HUES48 (cell line): ENCODE data around the gene OPCML.
A peak's percentile ranks its signal among the peaks of the same experiment; 100 is the strongest.

Experiments
- H3K27ac ChIP-seq: one replicate; pipeline ENCODE4 v1.7.0; 2013; ENCODE audit warnings: low read depth, low read length, inconsistent platforms
- H3K27me3 ChIP-seq: 2 replicates; pipeline ENCODE4 v1.6.1; 2013; ENCODE audit warnings: mild to moderate bottlenecking, low read length; ENCODE audit not compliant: control insufficient read depth, insufficient read depth
- H3K36me3 ChIP-seq: 2 replicates; pipeline ENCODE4 v1.6.1; 2013; ENCODE audit warnings: low read length; ENCODE audit not compliant: control insufficient read depth, insufficient read depth
- H3K4me1 ChIP-seq: 2 replicates; pipeline ENCODE4 v1.6.1; 2013; ENCODE audit warnings: mild to moderate bottlenecking, low read length; ENCODE audit not compliant: control insufficient read depth, insufficient read depth
- H3K4me3 ChIP-seq: 2 replicates; pipeline ENCODE4 v1.5.1; 2013; ENCODE audit warnings: mild to moderate bottlenecking, low read depth, low read length
- H3K9ac ChIP-seq: 2 replicates; pipeline ENCODE4 v1.6.1; 2013; ENCODE audit warnings: mild to moderate bottlenecking, low read depth, low read length, moderate library complexity
- H3K9me3 ChIP-seq: 2 replicates; pipeline ENCODE4 v1.6.1; 2013; ENCODE audit warnings: low read length; ENCODE audit not compliant: control insufficient read depth, insufficient read depth

The OPCML gene

DNA sequence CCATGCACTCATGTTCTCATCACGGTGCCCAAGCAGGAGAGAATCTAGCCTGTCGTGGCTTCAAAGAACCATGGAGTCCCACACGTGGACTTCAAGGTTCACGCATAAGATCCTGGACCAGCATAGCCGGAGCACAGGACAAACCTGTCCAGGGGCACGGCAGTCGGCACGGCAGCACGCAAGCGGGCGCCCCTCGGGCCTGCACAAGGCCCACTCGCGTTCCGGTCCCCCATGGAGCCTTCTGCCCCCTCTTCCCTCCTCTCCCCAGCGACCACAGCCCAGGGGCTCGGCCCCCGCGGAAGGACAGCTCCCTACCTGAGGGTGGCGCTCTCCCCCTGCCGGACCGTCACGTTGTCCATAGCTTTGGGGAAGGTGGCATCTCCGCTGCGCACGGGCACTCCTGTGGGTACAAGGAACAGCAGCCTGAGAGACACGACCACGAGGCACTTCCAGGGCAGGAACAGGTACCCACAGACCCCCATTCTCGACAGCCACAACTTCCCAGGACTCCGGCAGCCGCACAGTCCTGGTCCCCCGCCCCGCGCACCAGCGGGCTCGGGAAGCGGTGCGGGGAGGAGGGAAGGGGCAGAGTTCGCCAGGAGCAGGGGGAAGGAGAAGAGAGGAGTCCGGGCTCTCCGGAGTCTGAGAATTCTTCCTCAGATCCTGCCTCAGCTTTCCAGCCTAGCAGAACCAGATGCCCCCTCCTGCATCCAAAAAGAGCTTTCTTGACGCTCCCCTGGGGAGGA is 589.5 kb downstream of the OPCML start:
- Histone ChIP-seq H3K9ac (no peak overlapping the region), H3K4me3 (peak overlapping the region; percentile 85), H3K27ac (no peak overlapping the region), H3K27me3 (peaks cover 41% of the 10 kb centered on the region), H3K9me3 (no peaks in the 10 kb centered on the region), H3K4me1 (peaks cover 7% of the 10 kb centered on the region; the same call in 1 of the 2 replicates), H3K36me3 (no peaks in the 10 kb centered on the region)

DNA sequence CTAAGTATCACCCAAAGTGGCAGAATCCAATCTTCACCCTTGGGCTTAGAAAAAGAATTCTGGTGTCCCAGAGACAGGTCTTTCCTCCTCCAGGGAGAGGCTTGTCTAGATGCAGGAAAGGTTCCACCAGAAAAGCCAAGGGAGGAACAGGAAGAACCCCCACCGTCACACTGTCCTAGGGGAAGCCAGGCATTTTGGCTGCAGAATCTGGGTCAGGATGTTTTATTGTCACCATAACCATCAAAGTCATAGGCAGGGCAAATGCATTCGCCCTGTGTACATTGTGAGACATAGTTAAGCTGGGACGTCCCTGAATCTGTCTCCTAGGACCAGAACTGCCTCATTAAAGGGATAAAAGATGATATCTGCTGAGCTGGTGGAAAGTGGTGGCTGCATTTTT is 590.5 kb downstream of the OPCML start:
- H3K9ac ChIP-seq: no peak overlapping the region
- H3K27me3 ChIP-seq: peaks cover 41% of the 10 kb centered on the region
- H3K27ac ChIP-seq: no peak overlapping the region
- peaks cover 11% of the 10 kb centered on the region for H3K4me1 ChIP-seq
- H3K4me3 ChIP-seq: no peak overlapping the region
- no peaks in the 10 kb centered on the region for H3K36me3 ChIP-seq
- H3K9me3 ChIP-seq: no peaks in the 10 kb centered on the region

DNA sequence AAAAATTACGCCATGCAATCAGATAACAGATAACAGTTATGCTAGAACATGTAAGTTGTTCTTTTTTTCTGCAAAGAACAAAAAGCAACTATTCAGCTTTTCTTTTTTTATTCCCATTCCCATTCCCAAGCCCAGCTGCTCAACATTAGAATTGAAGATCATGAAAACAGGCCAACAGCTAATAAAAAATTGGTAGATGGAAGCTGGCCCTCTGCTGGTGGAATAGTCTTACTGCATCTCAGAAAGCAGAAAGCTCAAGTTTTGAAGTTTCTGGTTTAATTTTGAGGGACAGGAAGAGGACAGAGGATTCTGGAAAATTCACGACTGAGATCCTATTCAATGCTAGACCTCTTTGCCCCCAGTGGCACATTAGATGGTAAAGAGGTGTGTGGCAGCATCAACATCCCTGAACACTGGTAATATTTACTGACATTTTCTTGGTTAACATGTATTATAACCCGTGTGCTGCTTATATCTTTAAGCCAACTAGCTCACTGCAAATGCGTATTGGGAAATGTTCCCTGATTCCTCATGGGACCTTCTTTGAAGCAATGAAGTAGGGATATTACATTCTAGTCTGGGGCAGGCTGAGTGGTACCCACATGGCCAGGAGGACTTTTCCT is 591.2 kb downstream of the OPCML start:
- no peaks in the 10 kb centered on the region for H3K9me3 ChIP-seq
- H3K27me3 ChIP-seq: peaks cover 37% of the 10 kb centered on the region
- no peak overlapping the region for H3K9ac ChIP-seq
- no peaks in the 10 kb centered on the region for H3K36me3 ChIP-seq
- no peak overlapping the region for H3K27ac ChIP-seq
- H3K4me1 ChIP-seq: peaks cover 16% of the 10 kb centered on the region
- H3K4me3 ChIP-seq: no peak overlapping the region

DNA sequence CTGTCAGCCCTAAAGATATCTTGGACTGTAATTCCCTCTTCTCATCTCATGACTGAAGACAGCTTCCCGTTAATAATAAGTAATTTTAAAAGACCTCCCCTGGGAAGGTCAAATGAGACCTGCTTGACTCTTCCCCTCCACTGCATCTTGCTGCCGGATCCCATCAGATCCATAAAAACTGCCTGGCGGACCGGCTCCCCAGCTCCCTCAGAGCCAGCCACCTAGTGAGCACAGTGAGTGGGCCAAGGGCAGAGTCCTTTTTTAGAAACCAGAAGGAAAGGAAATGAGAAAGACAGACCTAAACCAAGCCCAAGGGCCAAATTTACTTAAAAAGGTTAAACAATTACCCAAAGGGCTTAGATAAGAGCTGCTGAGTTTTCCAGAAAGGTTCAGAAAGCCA is 595.3 kb downstream of the OPCML start:
- H3K9me3 ChIP-seq: no peaks in the 10 kb centered on the region
- no peaks in the 10 kb centered on the region for H3K36me3 ChIP-seq
- H3K27me3 ChIP-seq: peaks cover 4% of the 10 kb centered on the region; the same call in 1 of the 2 replicates
- no peak overlapping the region for H3K9ac ChIP-seq
- no peak overlapping the region for H3K27ac ChIP-seq
- no peak overlapping the region for H3K4me3 ChIP-seq
- H3K4me1 ChIP-seq: peaks cover 13% of the 10 kb centered on the region

DNA sequence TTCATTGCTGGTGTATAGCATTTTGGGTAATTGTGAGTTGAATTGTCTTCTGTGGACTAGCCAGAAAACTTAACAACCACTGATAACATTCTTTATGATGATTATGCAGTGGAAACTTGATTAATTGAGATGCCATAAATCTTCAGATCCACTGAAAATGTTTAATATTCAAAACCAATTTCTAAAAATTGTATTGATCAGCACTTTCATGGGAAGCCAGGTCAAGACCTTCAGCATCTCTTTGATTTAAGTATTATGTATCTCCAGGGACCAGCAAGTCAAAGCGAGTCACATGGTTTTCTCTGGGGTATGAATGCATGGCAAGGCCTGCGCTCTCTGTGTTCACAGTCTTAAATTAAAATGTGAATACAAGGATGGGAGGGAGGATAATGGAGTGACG is 596.9 kb downstream of the OPCML start:
- Histone ChIP-seq H3K27me3 (no peaks in the 10 kb centered on the region), H3K9ac (no peak overlapping the region), H3K4me1 (peaks cover 13% of the 10 kb centered on the region), H3K36me3 (no peaks in the 10 kb centered on the region), H3K9me3 (no peaks in the 10 kb centered on the region), H3K4me3 (no peak overlapping the region), H3K27ac (no peak overlapping the region)

DNA sequence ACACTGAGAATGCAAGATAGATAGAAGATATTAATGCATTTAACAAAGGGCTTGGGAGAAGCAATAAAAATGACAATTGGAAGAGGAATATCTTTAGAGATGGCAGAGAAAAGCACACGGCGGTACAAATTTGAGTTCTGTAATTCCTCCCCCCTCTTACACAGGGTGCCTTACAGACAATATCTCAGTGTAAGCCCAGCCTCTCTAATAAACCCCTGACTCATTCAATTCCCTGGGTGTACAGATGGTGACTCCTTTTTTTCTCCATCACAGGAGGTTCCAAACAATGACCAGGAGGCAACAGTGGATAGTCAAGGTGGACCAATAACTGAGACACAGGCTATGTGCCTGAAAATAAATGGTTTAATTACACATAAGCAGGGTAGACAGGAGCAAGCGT is 598.6 kb downstream of the OPCML start:
- no peaks in the 10 kb centered on the region for H3K9me3 ChIP-seq
- no peaks in the 10 kb centered on the region for H3K36me3 ChIP-seq
- H3K9ac ChIP-seq: no peak overlapping the region
- no peak overlapping the region for H3K4me3 ChIP-seq
- H3K27ac ChIP-seq: no peak overlapping the region
- peaks cover 13% of the 10 kb centered on the region for H3K4me1 ChIP-seq
- no peaks in the 10 kb centered on the region for H3K27me3 ChIP-seq

DNA sequence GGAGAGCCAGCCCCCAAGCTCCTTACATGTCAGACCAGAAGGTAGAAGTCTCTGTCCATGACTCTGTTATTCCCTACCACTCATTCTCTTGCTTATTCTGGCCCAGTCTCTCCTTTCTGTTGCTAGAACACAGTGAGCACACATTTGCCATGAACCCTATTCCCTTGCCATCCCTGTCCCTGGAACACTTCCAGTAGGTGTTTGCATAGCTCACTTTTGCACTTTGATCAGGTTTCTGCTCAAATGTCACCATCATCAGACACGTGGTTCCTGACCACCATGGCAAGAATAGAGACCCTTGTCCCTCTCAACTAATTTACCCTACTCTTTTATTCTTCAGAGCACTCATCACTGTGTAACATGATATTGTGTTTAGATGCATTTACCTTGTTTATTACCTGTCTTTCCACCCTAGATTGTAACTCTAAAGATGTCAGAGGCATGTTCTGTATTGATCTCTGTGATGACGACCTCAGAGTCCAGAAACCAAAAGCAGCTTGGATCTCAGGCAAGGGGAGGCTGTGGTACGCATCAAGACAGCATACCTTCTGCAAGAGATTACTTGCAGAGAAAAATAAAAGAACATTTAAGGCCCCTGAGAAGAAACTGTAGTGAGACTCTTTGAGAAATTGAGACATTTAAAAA is 606.4 kb downstream of the OPCML start:
- H3K9me3 ChIP-seq: no peaks in the 10 kb centered on the region
- no peak overlapping the region for H3K27ac ChIP-seq
- no peaks in the 10 kb centered on the region for H3K4me1 ChIP-seq
- H3K4me3 ChIP-seq: no peak overlapping the region
- no peaks in the 10 kb centered on the region for H3K36me3 ChIP-seq
- no peaks in the 10 kb centered on the region for H3K27me3 ChIP-seq
- no peak overlapping the region for H3K9ac ChIP-seq

DNA sequence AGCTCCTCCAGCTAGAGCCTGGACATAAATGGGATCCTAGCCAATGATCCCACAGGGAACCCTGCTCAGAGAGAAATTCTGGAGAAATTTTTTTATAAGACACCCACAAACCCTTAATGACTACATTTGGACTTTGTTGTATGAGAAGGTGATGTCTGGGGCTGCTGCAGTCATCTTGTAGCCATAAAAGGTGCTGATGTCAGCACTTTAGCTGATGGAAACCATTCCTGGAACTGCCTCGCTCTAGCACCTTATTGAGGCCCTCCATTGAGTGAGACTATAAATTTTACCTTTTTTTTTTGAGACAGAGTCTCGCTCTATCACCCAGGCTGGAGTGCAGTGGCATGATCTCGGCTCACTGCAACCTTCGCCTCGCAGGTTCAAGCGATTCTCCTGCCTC is 610.7 kb downstream of the OPCML start:
- no peaks in the 10 kb centered on the region for H3K27me3 ChIP-seq
- no peaks in the 10 kb centered on the region for H3K36me3 ChIP-seq
- H3K9me3 ChIP-seq: no peaks in the 10 kb centered on the region
- H3K27ac ChIP-seq: no peak overlapping the region
- H3K9ac ChIP-seq: no peak overlapping the region
- no peak overlapping the region for H3K4me3 ChIP-seq
- no peaks in the 10 kb centered on the region for H3K4me1 ChIP-seq

DNA sequence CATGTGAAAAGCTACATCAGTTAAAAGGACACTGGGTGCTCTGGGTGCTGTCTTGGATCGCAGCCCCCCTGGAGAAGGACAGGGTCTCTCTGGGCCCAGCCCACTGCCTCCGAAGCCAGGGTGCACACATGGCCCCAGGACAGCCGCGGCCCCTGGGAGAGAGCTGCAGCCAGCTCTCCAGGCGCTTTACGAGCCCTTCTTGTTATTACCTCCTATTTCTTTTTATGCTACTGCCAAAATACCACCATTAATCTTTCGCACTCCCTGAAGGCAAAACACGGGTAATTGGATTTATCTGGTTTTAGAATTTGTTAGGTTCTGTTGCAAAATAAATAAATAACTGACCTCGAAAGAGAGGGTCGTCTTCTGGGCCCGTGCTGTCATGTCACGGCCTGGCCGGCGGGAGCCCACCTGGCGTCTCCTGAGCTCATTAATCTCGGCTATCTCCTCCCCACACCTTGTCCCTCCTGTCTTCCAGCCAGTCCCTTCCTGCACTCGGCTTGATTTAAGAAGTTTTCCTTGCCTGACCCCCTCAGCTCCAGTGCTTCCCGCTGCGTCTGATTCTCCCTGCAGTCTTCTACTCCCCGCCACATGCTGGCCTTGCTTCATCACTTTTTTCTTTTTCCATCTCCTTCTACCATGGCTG is 611.7 kb downstream of the OPCML start:
- Histone ChIP-seq H3K9ac (no peak overlapping the region), H3K4me3 (no peak overlapping the region), H3K27ac (no peak overlapping the region), H3K9me3 (no peaks in the 10 kb centered on the region), H3K4me1 (no peaks in the 10 kb centered on the region), H3K36me3 (no peaks in the 10 kb centered on the region), H3K27me3 (no peaks in the 10 kb centered on the region)

DNA sequence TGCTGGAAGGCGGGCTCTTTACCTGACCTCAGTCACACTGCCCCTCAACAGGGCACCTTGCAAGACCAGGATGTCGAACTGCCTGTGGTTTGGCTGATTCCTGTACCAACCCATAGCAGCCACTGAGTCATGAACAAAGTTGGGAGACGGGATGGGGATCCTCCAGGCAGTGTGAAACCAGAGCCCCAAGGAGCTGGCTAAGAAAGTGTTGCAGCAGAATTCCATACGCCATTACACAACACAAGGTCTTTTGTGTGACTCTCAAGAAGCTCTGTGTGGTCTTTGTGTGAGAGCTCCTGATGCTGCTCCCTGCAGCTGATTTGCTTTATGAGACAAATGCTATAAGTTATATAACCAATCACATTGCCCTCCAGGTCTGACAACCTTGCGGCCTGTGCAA is 617.7 kb downstream of the OPCML start:
- H3K27me3 ChIP-seq: no peaks in the 10 kb centered on the region
- H3K27ac ChIP-seq: no peak overlapping the region
- H3K4me1 ChIP-seq: peaks cover 9% of the 10 kb centered on the region
- no peak overlapping the region for H3K4me3 ChIP-seq
- no peaks in the 10 kb centered on the region for H3K9me3 ChIP-seq
- no peaks in the 10 kb centered on the region for H3K36me3 ChIP-seq
- H3K9ac ChIP-seq: no peak overlapping the region

DNA sequence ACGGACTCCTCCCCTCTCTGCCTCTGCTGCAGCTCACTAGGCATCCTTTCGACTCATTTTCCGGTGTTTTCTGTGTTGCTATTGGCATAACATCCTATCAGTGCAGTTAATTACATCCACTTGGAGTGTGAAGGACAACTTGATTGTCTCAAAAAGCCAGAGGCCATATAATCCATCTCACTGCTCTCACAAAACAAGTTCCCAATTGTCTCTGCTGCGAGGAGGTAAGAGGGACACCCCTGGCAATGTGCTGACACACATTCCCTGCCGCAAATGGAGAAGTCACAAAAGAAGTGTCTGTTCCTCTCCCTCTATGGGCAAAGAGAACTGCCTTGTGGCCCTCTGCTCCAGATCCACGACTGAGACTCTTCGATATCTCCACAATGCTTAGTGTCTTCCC is 618.4 kb downstream of the OPCML start:
- no peak overlapping the region for H3K9ac ChIP-seq
- H3K4me1 ChIP-seq: peaks cover 12% of the 10 kb centered on the region

More for the DNA sequence above, 618.4 kb downstream of the OPCML start:
- Histone ChIP-seq H3K9me3 (no peaks in the 10 kb centered on the region), H3K27me3 (no peaks in the 10 kb centered on the region), H3K36me3 (no peaks in the 10 kb centered on the region), H3K4me3 (no peak overlapping the region), H3K27ac (no peak overlapping the region)
